SK-N-SH treated with all-trans-retinoic acid at 6 μM for 48 hours (cell line): ENCODE data around the gene CWC22.

Source experiments
- ATAC-seq: fragments of 200-7000 bp; cut with Tn5 transposase; 3 replicates; pipeline ENCODE4 v1.9.1; 2020; ENCODE audit warnings: mild to moderate bottlenecking, moderate library complexity
- ARNTL ChIP-seq: fragments of 450-650 bp; formaldehyde crosslinking; IDR thresholded peaks from 2 replicates; pipeline ENCODE4 v1.5.0; 2020; ENCODE audit warnings: low read depth, mild to moderate bottlenecking, moderate library complexity, borderline replicate concordance
- BACH2 ChIP-seq: fragments of 250-450 bp; sonication (Bioruptor Pico); IDR thresholded peaks from 2 replicates; pipeline ENCODE4 v1.9.0; 2021; ENCODE audit warnings: mild to moderate bottlenecking, borderline replicate concordance
- CSDC2 ChIP-seq: fragments of 250-450 bp; sonication (Bioruptor Pico); IDR thresholded peaks from 2 replicates; pipeline ENCODE4 v1.5.0; 2020; ENCODE audit warnings: mild to moderate bottlenecking, moderate library complexity
- ESRRG ChIP-seq: fragments of 250-450 bp; sonication (Bioruptor Pico); IDR thresholded peaks from 2 replicates; pipeline ENCODE4 v1.6.1; 2021; ENCODE audit warnings: mild to moderate bottlenecking
- GLIS3 ChIP-seq: fragments of 250-450 bp; sonication (Bioruptor Pico); IDR thresholded peaks from 2 replicates; pipeline ENCODE4 v1.5.0; 2020; ENCODE audit warnings: mild to moderate bottlenecking, moderate library complexity
- OSR1 ChIP-seq: fragments of 250-450 bp; sonication (Bioruptor Pico); IDR thresholded peaks from 2 replicates; pipeline ENCODE4 v1.8.0; 2022; ENCODE audit warnings: moderate library complexity, mild to moderate bottlenecking, inconsistent platforms
- PPARA ChIP-seq: fragments of 250-450 bp; sonication (Bioruptor Pico); IDR thresholded peaks from 2 replicates; pipeline ENCODE4 v1.5.0; 2020; ENCODE audit warnings: mild to moderate bottlenecking, borderline replicate concordance
- RARB ChIP-seq: fragments of 250-450 bp; sonication (Bioruptor Pico); IDR thresholded peaks from 2 replicates; pipeline ENCODE4 v1.8.0; 2021; ENCODE audit warnings: mild to moderate bottlenecking, moderate library complexity
- SNAI2 ChIP-seq: fragments of 250-450 bp; sonication (Bioruptor Pico); IDR thresholded peaks from 2 replicates; pipeline ENCODE4 v1.5.0; 2020; ENCODE audit warnings: mild to moderate bottlenecking, moderate library complexity
- TCF4 ChIP-seq: fragments of 250-450 bp; sonication (Bioruptor Pico); IDR thresholded peaks from 2 replicates; pipeline ENCODE4 v1.8.0; 2021; ENCODE audit warnings: mild to moderate bottlenecking, moderate library complexity, borderline replicate concordance
- TOX ChIP-seq: fragments of 250-450 bp; sonication (Bioruptor Pico); IDR thresholded peaks from 2 replicates; pipeline ENCODE4 v1.8.0; 2021; ENCODE audit warnings: mild to moderate bottlenecking, moderate library complexity, borderline replicate concordance
- ZC3H10 ChIP-seq: fragments of 250-450 bp; sonication (Bioruptor Pico); IDR thresholded peaks from 2 replicates; pipeline ENCODE4 v1.5.1; 2021; ENCODE audit warnings: mild to moderate bottlenecking, moderate library complexity
- ZFP3 ChIP-seq: fragments of 250-450 bp; sonication (Bioruptor Pico); IDR thresholded peaks from 2 replicates; pipeline ENCODE4 v1.5.0; 2020; ENCODE audit warnings: mild to moderate bottlenecking, moderate library complexity
- ZFP30 ChIP-seq: fragments of 450-650 bp; formaldehyde crosslinking; IDR thresholded peaks from 2 replicates; pipeline ENCODE4 v1.5.0; 2022; ENCODE audit warnings: mild to moderate bottlenecking, moderate library complexity
- ZNF70 ChIP-seq: fragments of 450-650 bp; formaldehyde crosslinking; IDR thresholded peaks from 2 replicates; pipeline ENCODE4 v1.5.0; 2020; ENCODE audit warnings: mild to moderate bottlenecking, moderate library complexity
- ZNF8 ChIP-seq: fragments of 450-650 bp; formaldehyde crosslinking; IDR thresholded peaks from 2 replicates; pipeline ENCODE4 v1.5.0; 2020; ENCODE audit warnings: mild to moderate bottlenecking, moderate library complexity
- TF ChIP-seq, protein P1 (sequence below): fragments of 250-450 bp; sonication (Bioruptor Pico); IDR thresholded peaks from 2 replicates; pipeline ENCODE4 v1.8.0; 2020; ENCODE audit warnings: mild to moderate bottlenecking, moderate library complexity, borderline replicate concordance
- TF ChIP-seq, protein P2 (sequence below): fragments of 250-450 bp; sonication (Bioruptor Pico); IDR thresholded peaks from 2 replicates; pipeline ENCODE4 v1.8.0; 2021; ENCODE audit warnings: low read depth, mild to moderate bottlenecking, moderate library complexity, borderline replicate concordance
- TF ChIP-seq, protein P3 (sequence below): fragments of 250-450 bp; sonication (Bioruptor Pico); IDR thresholded peaks from 2 replicates; pipeline ENCODE4 v1.5.1; 2020; ENCODE audit warnings: low read depth, mild to moderate bottlenecking, moderate library complexity
- TF ChIP-seq, protein P4 (sequence below): fragments of 250-450 bp; sonication (Bioruptor Pico); IDR thresholded peaks from 2 replicates; pipeline ENCODE4 v1.5.0; 2020; ENCODE audit warnings: mild to moderate bottlenecking, moderate library complexity
- TF ChIP-seq, protein P5 (sequence below): fragments of 250-450 bp; sonication (Bioruptor Pico); IDR thresholded peaks from 2 replicates; pipeline ENCODE4 v1.5.1; 2021; ENCODE audit warnings: mild to moderate bottlenecking, moderate library complexity

Gene CWC22

DNA sequence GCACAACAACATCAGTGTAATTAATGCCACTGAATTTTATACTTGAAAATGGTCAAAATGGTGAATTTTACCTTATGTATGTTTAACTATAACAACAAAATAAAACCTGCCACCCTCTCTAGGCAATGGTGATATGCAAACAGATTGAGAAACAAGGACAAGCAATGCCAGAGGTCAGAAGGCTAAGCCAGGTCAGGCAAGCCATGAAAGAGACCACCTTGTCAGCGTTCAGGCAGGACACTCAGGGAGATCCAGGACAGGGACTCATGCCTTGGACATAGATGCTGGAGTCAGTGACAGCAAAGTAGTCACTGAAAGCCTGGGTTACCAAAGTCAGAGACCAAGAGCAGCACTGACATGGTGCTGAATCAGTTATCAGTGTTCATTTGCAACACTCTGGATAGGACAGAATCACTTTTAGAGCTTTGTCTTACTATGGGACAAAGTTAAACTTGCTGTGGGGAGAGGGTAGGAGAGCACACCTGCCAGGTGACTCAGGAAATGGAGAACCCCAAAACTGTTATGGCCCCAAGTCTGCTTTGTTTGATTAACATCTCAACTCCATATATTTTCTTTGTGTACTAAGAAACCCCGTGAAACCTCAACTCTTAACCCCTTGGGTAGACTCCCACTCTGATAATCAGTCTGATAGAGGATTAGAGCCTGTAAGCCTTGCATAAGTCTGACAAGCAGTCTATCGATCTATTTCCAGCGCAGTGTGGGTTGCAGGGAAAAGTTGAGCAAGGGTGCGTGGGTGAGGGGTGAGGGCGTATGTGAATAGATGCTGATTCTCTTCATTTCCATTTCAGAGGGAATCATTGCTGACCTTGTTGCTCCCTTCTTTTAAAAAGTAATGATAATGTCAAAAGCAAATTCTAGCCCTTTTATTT is 97.0 kb downstream of the CWC22 start:
- TF ChIP-seq BACH2 (CRISPR knock-in tag) (no peak), ZFP3 (no peak), ZC3H10 (CRISPR knock-in tag) (no peak), ZNF70 (no peak)
- TF ChIP-seq, protein P1, sequence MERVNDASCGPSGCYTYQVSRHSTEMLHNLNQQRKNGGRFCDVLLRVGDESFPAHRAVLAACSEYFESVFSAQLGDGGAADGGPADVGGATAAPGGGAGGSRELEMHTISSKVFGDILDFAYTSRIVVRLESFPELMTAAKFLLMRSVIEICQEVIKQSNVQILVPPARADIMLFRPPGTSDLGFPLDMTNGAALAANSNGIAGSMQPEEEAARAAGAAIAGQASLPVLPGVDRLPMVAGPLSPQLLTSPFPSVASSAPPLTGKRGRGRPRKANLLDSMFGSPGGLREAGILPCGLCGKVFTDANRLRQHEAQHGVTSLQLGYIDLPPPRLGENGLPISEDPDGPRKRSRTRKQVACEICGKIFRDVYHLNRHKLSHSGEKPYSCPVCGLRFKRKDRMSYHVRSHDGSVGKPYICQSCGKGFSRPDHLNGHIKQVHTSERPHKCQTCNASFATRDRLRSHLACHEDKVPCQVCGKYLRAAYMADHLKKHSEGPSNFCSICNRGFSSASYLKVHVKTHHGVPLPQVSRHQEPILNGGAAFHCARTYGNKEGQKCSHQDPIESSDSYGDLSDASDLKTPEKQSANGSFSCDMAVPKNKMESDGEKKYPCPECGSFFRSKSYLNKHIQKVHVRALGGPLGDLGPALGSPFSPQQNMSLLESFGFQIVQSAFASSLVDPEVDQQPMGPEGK (CRISPR knock-in tag): no peak
- TF ChIP-seq, protein P2, sequence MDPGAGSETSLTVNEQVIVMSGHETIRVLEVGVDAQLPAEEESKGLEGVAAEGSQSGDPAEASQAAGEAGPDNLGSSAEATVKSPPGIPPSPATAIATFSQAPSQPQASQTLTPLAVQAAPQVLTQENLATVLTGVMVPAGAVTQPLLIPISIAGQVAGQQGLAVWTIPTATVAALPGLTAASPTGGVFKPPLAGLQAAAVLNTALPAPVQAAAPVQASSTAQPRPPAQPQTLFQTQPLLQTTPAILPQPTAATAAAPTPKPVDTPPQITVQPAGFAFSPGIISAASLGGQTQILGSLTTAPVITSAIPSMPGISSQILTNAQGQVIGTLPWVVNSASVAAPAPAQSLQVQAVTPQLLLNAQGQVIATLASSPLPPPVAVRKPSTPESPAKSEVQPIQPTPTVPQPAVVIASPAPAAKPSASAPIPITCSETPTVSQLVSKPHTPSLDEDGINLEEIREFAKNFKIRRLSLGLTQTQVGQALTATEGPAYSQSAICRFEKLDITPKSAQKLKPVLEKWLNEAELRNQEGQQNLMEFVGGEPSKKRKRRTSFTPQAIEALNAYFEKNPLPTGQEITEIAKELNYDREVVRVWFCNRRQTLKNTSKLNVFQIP (CRISPR knock-in tag): no peak
- TF ChIP-seq, protein P3, sequence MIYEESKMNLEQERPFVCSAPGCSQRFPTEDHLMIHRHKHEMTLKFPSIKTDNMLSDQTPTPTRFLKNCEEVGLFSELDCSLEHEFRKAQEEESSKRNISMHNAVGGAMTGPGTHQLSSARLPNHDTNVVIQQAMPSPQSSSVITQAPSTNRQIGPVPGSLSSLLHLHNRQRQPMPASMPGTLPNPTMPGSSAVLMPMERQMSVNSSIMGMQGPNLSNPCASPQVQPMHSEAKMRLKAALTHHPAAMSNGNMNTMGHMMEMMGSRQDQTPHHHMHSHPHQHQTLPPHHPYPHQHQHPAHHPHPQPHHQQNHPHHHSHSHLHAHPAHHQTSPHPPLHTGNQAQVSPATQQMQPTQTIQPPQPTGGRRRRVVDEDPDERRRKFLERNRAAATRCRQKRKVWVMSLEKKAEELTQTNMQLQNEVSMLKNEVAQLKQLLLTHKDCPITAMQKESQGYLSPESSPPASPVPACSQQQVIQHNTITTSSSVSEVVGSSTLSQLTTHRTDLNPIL (CRISPR knock-in tag): no peak
- no peak for ATAC-seq

DNA sequence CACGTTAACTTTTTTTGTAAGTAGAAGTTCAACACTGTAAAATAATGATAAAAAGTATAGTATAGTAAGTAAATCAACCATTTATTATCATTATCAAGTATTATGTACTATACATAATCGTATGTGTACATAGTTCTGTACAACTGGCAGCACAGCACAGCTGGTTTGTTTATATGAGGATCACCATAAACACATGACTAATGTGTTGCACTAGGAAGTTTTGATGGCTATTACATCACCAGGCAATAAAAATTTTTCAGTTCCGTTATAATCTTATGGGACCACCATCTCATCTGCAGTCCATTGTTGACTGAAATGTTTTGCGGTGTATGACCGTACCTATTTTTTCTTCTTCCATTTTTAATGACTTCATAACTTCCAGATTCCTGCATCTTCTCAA is 106.4 kb downstream of the CWC22 start:
- no peak for ATAC-seq
- TF ChIP-seq CSDC2 (CRISPR knock-in tag): no peak
- TF ChIP-seq, protein P2 (CRISPR knock-in tag): no peak
- TF ChIP-seq, protein P4, sequence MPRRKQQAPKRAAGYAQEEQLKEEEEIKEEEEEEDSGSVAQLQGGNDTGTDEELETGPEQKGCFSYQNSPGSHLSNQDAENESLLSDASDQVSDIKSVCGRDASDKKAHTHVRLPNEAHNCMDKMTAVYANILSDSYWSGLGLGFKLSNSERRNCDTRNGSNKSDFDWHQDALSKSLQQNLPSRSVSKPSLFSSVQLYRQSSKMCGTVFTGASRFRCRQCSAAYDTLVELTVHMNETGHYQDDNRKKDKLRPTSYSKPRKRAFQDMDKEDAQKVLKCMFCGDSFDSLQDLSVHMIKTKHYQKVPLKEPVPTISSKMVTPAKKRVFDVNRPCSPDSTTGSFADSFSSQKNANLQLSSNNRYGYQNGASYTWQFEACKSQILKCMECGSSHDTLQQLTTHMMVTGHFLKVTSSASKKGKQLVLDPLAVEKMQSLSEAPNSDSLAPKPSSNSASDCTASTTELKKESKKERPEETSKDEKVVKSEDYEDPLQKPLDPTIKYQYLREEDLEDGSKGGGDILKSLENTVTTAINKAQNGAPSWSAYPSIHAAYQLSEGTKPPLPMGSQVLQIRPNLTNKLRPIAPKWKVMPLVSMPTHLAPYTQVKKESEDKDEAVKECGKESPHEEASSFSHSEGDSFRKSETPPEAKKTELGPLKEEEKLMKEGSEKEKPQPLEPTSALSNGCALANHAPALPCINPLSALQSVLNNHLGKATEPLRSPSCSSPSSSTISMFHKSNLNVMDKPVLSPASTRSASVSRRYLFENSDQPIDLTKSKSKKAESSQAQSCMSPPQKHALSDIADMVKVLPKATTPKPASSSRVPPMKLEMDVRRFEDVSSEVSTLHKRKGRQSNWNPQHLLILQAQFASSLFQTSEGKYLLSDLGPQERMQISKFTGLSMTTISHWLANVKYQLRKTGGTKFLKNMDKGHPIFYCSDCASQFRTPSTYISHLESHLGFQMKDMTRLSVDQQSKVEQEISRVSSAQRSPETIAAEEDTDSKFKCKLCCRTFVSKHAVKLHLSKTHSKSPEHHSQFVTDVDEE: no peak
- TF ChIP-seq, protein P1 (CRISPR knock-in tag): no peak
- TF ChIP-seq TOX (CRISPR knock-in tag): no peak
- TF ChIP-seq, protein P5, sequence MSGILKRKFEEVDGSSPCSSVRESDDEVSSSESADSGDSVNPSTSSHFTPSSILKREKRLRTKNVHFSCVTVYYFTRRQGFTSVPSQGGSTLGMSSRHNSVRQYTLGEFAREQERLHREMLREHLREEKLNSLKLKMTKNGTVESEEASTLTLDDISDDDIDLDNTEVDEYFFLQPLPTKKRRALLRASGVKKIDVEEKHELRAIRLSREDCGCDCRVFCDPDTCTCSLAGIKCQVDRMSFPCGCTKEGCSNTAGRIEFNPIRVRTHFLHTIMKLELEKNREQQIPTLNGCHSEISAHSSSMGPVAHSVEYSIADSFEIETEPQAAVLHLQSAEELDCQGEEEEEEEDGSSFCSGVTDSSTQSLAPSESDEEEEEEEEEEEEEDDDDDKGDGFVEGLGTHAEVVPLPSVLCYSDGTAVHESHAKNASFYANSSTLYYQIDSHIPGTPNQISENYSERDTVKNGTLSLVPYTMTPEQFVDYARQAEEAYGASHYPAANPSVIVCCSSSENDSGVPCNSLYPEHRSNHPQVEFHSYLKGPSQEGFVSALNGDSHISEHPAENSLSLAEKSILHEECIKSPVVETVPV: no peak
- TF ChIP-seq TCF4 (CRISPR knock-in tag): no peak
- TF ChIP-seq OSR1 (CRISPR knock-in tag): no peak
- no peak for TF ChIP-seq BACH2 (CRISPR knock-in tag)
- TF ChIP-seq ZFP30: no peak
- no peak for TF ChIP-seq ZNF70
- TF ChIP-seq PPARA (CRISPR knock-in tag): no peak
- no peak for TF ChIP-seq SNAI2 (CRISPR knock-in tag)
- no peak for TF ChIP-seq GLIS3 (CRISPR knock-in tag)
- TF ChIP-seq ARNTL (CRISPR knock-in tag): no peak
- no peak for TF ChIP-seq RARB
- no peak for TF ChIP-seq ZNF8 (CRISPR knock-in tag)
- no peak for TF ChIP-seq ESRRG
- TF ChIP-seq ZFP3: no peak
- TF ChIP-seq, all 23 proteins: peak for 0
